Activated naive CD4-positive, alpha-beta T cell (primary cell): ENCODE data around the gene SLC19A1.

ENCODE experiments used
- DNase-seq, 4 experiments: peaks; one replicate each; lab custom pipeline; 2025; lab: John Stamatoyannopoulos, UW

SLC19A1 gene

GRCh38 chr21:45558044-45558721 lies 15.9 kb upstream of the SLC19A1 start:
- DNase-seq = no peak

- DNase-seq = no peak
Observed at GRCh38 chr21:45557616-45558043, 15.4 kb upstream of the SLC19A1 start.

GRCh38 chr21:45556645-45557615 lies 14.7 kb upstream of the SLC19A1 start:
- DNase-seq = no peak

- DNase-seq = no peak
Observed at GRCh38 chr21:45556302-45556644, 14.0 kb upstream of the SLC19A1 start.

- peak in 1 of 4 experiments; percentile 59 for DNase-seq
Observed at GRCh38 chr21:45555557-45556301, 13.5 kb upstream of the SLC19A1 start.

GRCh38 chr21:45555251-45555556 lies 13.0 kb upstream of the SLC19A1 start:
- DNase-seq = no peak

- DNase-seq = peak; percentile 71 to 95 (median 90)
Observed at GRCh38 chr21:45554477-45555175, 12.4 kb upstream of the SLC19A1 start.

- no peak for DNase-seq
Observed at GRCh38 chr21:45552696-45553391, 10.6 kb upstream of the SLC19A1 start.

- no peak for DNase-seq
Observed at GRCh38 chr21:45551783-45552695, 9.8 kb upstream of the SLC19A1 start.

- peak in 1 of 4 experiments; percentile 21 for DNase-seq
Observed at GRCh38 chr21:45551316-45551715, 9.1 kb upstream of the SLC19A1 start.

GRCh38 chr21:45550522-45551210 lies 8.4 kb upstream of the SLC19A1 start:
- DNase-seq = peak in 1 of 4 experiments; percentile 26

GRCh38 chr21:45549626-45550463 lies 7.6 kb upstream of the SLC19A1 start:
- no peak for DNase-seq

GRCh38 chr21:45548711-45549491 lies 6.7 kb upstream of the SLC19A1 start:
- no peak for DNase-seq

GRCh38 chr21:45547545-45547900 lies 5.3 kb upstream of the SLC19A1 start:
- no peak for DNase-seq

- no peak for DNase-seq
Observed at GRCh38 chr21:45546636-45547544, 4.7 kb upstream of the SLC19A1 start.

- no peak for DNase-seq
Observed at GRCh38 chr21:45545691-45546531, 3.7 kb upstream of the SLC19A1 start.
